Breast epithelium (tissue), 3 donors: ENCODE data around the gene ENAH.

Experiments used
- POLR2A ChIP-seq: fragments of 450-650 bp; IDR thresholded peaks from one replicate; pipeline ENCODE4 v1.6.1; 2016; ENCODE audit warnings: antibody characterized with exemption, mild to moderate bottlenecking, moderate library complexity
- TF ChIP-seq, protein P1 (sequence below), 3 donors: fragments of 450-650 bp; IDR thresholded peaks; one replicate each; pipeline ENCODE4 v1.5.1; 2016 to 2017; ENCODE audit warnings: antibody characterized with exemption in 3 of 3, mild to moderate bottlenecking in 3 of 3, moderate library complexity in 3 of 3

GRCh38 chr1:225617479-225617878, 35.4 kb downstream of the ENAH start:
- TF ChIP-seq, protein P1, sequence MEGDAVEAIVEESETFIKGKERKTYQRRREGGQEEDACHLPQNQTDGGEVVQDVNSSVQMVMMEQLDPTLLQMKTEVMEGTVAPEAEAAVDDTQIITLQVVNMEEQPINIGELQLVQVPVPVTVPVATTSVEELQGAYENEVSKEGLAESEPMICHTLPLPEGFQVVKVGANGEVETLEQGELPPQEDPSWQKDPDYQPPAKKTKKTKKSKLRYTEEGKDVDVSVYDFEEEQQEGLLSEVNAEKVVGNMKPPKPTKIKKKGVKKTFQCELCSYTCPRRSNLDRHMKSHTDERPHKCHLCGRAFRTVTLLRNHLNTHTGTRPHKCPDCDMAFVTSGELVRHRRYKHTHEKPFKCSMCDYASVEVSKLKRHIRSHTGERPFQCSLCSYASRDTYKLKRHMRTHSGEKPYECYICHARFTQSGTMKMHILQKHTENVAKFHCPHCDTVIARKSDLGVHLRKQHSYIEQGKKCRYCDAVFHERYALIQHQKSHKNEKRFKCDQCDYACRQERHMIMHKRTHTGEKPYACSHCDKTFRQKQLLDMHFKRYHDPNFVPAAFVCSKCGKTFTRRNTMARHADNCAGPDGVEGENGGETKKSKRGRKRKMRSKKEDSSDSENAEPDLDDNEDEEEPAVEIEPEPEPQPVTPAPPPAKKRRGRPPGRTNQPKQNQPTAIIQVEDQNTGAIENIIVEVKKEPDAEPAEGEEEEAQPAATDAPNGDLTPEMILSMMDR (IDR thresholded peaks at IDR 0.05): no peak
- TF ChIP-seq POLR2A: no peak
